ENCODE measurements around the gene LOXHD1.

GRCh38 chr18:46469186-46469915 lies 187.7 kb downstream of the LOXHD1 start:
- TF ChIP-seq CTCF (IDR thresholded peaks at IDR 0.05; ENCODE audit: borderline replicate concordance, extremely low read depth, low read length, poor library complexity, severe bottlenecking) (no peak), EZH2 (IDR thresholded peaks at IDR 0.05; ENCODE audit: borderline replicate concordance, low read depth, low read length, severe bottlenecking) (no peak)
